HG03439 (cell line): ENCODE data around the gene ARHGAP21.
"Not testable (repeated sequence)": the region's sequence is repeated elsewhere in the genome, so short reads cannot be mapped to it uniquely, and the experiment has no call there.

ENCODE experiments used
- ATAC-seq: cut with Tn5 transposase; IDR thresholded peaks from one replicate; pipeline ENCODE4 v1.9.1; 2021; ENCODE audit warnings: mild to moderate bottlenecking, moderate library complexity; ENCODE audit not compliant: unreplicated experiment

Gene ARHGAP21

DNA sequence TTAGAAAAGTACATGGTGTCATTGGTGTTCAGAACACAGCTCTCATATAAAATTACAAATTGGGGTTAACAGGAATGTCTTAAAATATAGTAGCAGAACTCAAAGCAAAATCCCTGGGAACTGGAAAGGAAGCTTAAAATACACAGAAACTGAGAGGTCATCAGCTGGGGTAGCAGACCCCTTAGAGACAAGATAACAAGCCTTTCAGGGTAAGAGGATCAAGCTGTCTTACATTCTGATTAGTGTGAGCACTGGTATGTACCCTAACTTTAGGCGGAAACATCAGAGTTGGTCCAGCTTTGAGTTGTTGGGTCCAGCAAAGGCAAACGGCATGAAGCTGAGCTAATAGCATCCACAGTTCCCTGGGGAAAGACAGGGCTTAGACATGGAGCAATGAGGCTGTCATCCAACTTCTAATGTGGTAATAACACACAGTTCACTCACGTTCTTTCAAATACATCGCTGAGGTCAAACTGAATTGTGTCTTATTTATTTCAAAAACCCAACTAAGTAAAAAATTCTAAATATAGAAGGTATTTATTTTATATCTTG is 32.6 kb downstream of the ARHGAP21 start:
- ATAC-seq = no peak

- ATAC-seq = no peak
These were observed 37.6 kb downstream of the ARHGAP21 start for GRCh38 chr10:24685958-24686540.

DNA sequence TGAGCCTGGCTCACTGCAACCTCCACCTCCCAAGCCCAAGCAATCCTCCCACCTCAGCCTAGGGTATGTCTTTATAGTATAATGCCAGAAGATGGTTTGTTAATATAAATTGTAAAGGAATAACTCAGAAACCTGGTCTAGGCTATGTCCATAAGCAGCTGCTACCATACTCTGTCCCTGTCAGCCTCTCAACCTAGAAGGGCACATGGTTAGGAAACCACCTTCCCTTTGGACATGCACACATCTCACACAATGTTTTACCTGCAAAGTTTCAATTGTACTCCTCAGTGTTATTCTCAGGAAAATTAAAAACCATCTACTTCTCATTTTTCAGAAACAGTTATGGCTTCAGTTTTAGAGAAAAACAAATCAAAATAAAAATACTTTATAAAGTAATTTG is 40.1 kb downstream of the ARHGAP21 start:
- no peak for ATAC-seq

- ATAC-seq = no peak
These were observed 42.1 kb downstream of the ARHGAP21 start for GRCh38 chr10:24681572-24682088.

DNA sequence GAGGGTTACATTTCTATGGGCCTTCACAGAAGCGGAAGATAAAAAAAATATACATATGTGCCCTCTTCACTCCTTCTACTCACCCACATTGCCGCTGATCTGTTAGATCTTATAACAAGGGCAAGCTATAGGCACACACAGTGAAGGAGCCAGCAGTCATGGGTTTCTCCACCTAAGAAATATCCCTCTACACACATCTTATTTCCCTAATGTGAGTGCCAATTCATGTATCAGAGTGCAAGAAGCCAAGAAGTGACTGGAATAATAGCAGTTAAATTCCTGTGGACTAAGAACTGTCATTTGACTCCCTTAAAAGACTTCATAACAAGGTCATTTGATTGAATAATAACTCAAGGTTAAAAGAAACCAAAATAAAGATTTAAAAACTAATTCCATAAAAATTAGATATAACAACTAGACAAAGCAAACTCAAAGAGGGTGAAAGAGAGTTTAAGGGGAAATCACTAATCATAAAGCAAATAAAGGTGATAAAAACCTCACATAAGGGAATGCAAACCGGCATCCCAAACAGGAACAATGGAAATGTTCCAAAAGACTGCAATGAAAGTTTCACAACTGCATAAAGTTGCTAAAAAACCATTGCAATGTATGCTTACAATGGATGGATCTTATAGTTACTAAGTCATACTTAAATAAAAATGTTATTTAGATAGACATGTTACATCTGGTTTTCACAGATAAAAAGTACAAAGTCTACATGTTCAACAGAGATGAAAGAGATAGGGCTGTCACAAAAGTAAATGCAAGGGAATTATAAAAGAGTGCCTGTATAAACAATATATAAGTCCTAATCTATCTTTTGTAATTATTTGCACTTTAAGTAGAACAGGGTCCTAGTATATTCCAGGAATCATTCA is 42.8 kb downstream of the ARHGAP21 start:
- ATAC-seq = no peak

GRCh38 chr10:24678757-24679156 is 44.9 kb downstream of the ARHGAP21 start:
- ATAC-seq = no peak

- peak; percentile 72 for ATAC-seq
These were observed 48.6 kb downstream of the ARHGAP21 start for GRCh38 chr10:24674892-24675632.

GRCh38 chr10:24670964-24671670 is 52.6 kb downstream of the ARHGAP21 start:
- no peak for ATAC-seq

- ATAC-seq = no peak
These were observed 54.3 kb downstream of the ARHGAP21 start for GRCh38 chr10:24669285-24669852.

DNA sequence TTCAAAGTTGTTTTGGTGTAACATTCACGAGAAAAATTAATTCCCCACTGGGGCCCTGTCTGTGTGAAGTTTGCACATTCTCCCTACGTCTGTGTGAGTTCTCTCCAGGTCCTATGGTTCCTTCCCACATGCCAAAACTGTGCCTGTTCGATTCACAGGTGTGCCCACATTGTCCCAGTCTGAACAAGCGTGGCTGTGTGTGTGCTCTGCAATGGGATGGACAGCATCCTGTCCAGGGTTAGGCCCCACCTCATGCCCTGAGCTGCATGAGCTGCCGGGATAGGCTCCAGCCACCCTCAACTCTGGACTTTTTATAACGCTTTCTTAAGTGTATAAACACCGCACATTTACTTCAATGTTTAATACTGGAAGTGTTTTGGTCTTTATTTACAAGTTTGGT is 55.4 kb downstream of the ARHGAP21 start:
- no peak for ATAC-seq

DNA sequence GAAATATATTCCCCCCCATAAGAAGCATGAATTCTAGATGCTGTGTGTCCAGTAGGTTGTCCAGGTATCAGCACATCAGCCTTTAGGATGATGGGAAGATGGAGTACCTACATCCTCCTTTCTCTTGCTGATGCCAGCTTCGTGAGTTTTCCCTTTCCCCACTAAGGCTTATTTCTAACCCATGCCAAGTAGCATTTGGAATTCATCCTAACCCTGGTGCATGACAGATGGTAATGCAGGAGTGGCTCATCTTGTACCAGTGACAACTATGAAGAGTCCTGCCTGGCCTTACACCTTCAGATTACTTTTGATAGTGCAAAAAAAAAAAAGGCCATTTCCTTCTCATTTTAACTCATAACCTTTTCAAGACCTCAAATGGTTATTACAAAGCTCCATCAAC is 58.7 kb downstream of the ARHGAP21 start:
- ATAC-seq = no peak

- no peak for ATAC-seq
These were observed 62.3 kb downstream of the ARHGAP21 start for GRCh38 chr10:24661376-24661775.

GRCh38 chr10:24658319-24658718 is 65.4 kb downstream of the ARHGAP21 start:
- not testable (repeated sequence) for ATAC-seq

- not testable (repeated sequence) for ATAC-seq
These were observed 67.4 kb downstream of the ARHGAP21 start for GRCh38 chr10:24656326-24656725.

- peak; percentile 93 for ATAC-seq
These were observed 71.2 kb downstream of the ARHGAP21 start for GRCh38 chr10:24652381-24652957.

DNA sequence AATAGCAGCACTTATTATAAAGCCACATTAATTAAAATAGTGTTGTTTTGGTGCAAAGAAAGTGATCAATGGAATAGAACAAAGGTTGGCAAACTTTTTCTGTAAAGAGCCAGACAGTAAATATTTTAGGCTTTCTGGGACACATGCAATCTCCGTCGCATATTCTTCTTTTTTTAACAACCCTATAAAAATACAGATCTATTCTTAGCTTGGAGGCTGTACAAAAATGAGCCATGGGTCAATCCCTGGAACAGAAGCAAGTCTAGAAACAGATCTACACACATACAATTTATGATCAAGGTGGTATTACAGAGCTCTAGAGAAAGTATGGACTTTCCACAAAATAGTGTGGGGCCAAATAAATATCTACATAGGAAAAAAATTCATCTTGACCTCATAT is 71.8 kb downstream of the ARHGAP21 start:
- peak; percentile 17 for ATAC-seq

DNA sequence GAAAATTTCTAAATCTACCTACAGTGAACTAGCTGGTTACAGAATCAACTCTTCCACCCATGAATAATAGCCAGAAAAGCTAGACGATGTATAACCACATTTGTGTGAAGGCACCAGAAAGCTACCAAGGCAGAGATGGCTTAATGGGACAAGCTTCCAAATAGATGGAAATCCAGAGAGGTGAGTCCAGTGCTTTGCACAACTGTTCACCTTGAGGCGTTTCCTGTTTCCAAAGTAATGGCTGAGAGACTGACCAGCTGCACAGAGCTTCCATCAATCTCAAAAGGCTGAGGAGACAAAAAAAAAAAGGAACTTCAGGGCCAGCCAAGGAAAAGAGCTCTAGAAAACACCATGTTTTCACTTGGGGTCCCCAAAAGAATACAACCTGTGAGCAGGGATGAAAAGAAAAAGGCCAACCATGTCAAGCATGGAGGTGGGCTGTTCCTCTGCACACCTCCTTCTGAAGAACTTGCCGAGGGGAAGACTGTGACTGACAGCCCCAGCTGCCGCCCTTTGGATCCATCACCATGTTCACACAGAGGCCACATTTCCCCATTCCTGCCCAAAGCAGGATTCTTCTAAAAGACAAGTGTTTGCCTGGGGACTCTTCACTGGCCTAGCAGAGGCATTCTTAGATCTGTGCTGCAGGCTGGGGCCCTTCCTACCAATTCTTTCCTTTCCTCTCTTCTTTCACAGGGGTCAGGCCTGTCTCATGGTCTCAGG is 72.9 kb downstream of the ARHGAP21 start:
- ATAC-seq = no peak

GRCh38 chr10:24645784-24646183 is 77.9 kb downstream of the ARHGAP21 start:
- ATAC-seq = no peak

DNA sequence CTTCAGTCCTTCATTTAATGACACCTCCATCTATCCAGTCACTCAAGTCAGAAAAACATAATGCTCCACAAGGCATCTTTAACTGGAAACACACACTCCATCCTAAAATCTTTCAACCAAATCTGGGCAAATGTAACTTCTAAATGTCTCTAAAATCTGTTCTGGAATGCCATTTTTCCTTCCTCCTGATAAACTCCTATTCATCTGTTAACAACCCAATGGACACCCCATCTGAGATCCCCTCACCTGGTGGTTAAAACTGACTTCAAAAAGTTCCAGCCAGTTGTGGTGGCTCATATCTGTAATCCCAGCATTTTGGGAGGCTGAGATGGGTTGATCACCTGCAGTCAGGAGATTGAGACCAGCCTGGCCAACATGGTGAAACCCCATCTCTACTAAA is 78.7 kb downstream of the ARHGAP21 start:
- no peak for ATAC-seq
